ENCODE data around the gene HEATR9.

DNA sequence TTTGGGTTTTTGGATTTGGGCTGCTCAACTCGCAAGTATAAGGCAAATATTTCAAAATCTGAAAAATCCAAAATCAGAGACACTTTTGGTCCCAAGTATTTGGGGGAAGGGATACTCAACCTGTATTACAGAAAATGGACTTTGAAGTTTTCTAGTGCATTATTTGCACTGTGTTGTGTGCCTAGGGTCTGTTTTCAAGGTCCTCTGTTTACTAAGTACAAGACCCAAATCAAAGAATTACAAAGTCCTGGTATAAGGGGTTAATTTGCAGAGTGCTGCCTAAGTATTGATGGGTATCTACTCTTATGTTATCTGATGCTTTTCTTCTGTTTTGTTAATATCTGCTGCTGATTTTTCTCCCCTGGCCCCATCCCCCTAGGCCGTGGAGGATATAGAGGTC, 25.0 kb downstream of the HEATR9 start:
- TF ChIP-seq, protein P1, sequence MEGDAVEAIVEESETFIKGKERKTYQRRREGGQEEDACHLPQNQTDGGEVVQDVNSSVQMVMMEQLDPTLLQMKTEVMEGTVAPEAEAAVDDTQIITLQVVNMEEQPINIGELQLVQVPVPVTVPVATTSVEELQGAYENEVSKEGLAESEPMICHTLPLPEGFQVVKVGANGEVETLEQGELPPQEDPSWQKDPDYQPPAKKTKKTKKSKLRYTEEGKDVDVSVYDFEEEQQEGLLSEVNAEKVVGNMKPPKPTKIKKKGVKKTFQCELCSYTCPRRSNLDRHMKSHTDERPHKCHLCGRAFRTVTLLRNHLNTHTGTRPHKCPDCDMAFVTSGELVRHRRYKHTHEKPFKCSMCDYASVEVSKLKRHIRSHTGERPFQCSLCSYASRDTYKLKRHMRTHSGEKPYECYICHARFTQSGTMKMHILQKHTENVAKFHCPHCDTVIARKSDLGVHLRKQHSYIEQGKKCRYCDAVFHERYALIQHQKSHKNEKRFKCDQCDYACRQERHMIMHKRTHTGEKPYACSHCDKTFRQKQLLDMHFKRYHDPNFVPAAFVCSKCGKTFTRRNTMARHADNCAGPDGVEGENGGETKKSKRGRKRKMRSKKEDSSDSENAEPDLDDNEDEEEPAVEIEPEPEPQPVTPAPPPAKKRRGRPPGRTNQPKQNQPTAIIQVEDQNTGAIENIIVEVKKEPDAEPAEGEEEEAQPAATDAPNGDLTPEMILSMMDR (conservative IDR thresholded peaks at IDR 0.05; ENCODE audit: low read length), result no peak
- no peak for TF ChIP-seq EZH2phosphoT487 (IDR thresholded peaks at IDR 0.05; ENCODE audit: borderline replicate concordance)

Data from Loucy (cell line).